ENCODE results near the gene FAM3A.
A peak's percentile ranks its signal among the peaks of the same experiment; 100 is the strongest.

The FAM3A gene

GRCh38 chrX:154530286-154530685 is 14.3 kb upstream of the FAM3A start:
- no peak for DNase-seq (ENCODE audit: low read depth)
- H3K4me3 ChIP-seq (ENCODE audit: low read depth, low read length) = no peak overlapping the region
- no peak for TF ChIP-seq CTCF (IDR thresholded peaks at IDR 0.05; ENCODE audit: insufficient read depth, low read depth, low read length, missing control alignments)

- no peak overlapping the region for H3K4me3 ChIP-seq (ENCODE audit: low read depth, low read length)
- DNase-seq (ENCODE audit: low read depth) = no peak
- TF ChIP-seq CTCF (IDR thresholded peaks at IDR 0.05; ENCODE audit: insufficient read depth, low read depth, low read length, missing control alignments) = no peak
These were observed 13.2 kb upstream of the FAM3A start for GRCh38 chrX:154529206-154529612.

GRCh38 chrX:154526901-154527675 is 11.1 kb upstream of the FAM3A start:
- peak; percentile 76 for DNase-seq (ENCODE audit: low read depth)

GRCh38 chrX:154525606-154526490 is 9.8 kb upstream of the FAM3A start:
- H3K4me3 ChIP-seq (ENCODE audit: low read depth, low read length) = no peak overlapping the region
- TF ChIP-seq CTCF (IDR thresholded peaks at IDR 0.05; ENCODE audit: insufficient read depth, low read depth, low read length, missing control alignments) = no peak
- DNase-seq (ENCODE audit: low read depth) = no peak

More at GRCh38 chrX:154526901-154527675, 11.1 kb upstream of the FAM3A start:
- peak overlapping the region; percentile 46 for H3K4me3 ChIP-seq (ENCODE audit: low read depth, low read length)
- TF ChIP-seq CTCF (IDR thresholded peaks at IDR 0.05; ENCODE audit: insufficient read depth, low read depth, low read length, missing control alignments) = peak; percentile 45

- no peak overlapping the region for H3K4me3 ChIP-seq (ENCODE audit: low read depth, low read length)
- DNase-seq (ENCODE audit: low read depth) = no peak
- TF ChIP-seq CTCF (IDR thresholded peaks at IDR 0.05; ENCODE audit: insufficient read depth, low read depth, low read length, missing control alignments) = no peak
These were observed 3.4 kb upstream of the FAM3A start for GRCh38 chrX:154519389-154519788.

- no peak overlapping the region for H3K4me3 ChIP-seq (ENCODE audit: low read depth, low read length)
- TF ChIP-seq CTCF (IDR thresholded peaks at IDR 0.05; ENCODE audit: insufficient read depth, low read depth, low read length, missing control alignments) = no peak
- no peak for DNase-seq (ENCODE audit: low read depth)
These were observed 1.2 kb upstream of the FAM3A start for GRCh38 chrX:154517101-154517781.
